Measurements from ENCODE around the gene GAS5. TPM values are rescaled to one million over a fixed set of nuclear protein-coding genes. Genes with fewer than 3 reads are reported as not detected.

The GAS5 gene
- total and polyA plus RNA-seq, 9 of the 15 experiments (the other 6 are each of a cell fraction or from before 2014, with no cell fraction given) = 565 to 1,860 (median 1,006) TPM

- TF ChIP-seq TCFL5 (CRISPR knock-in tag; conservative IDR thresholded peaks at IDR 0.05) (no peak), TBL1XR1 (IDR thresholded peaks at IDR 0.05; ENCODE audit: low read length in 2 of 2) (peak in 1 of 2 experiments; percentile 29; a peak in 1 of 4 replicates), POLR2G (IDR thresholded peaks at IDR 0.05; ENCODE audit: low read depth, low read length) (peak; percentile 33), NCOR1 (IDR thresholded peaks at IDR 0.05) (peak; percentile 7; the same call in 1 of the 2 replicates), POLR2AphosphoS5 (IDR thresholded peaks at IDR 0.05; ENCODE audit: control insufficient read depth, insufficient read depth, low read depth, low read length) (0 out of 2 replicates have a peak, but pooled peaks have one; percentile 16), EWSR1 (IDR thresholded peaks at IDR 0.05; ENCODE audit: borderline replicate concordance, low read depth, partially characterized antibody) (peak; percentile 93), NUFIP1 (IDR thresholded peaks at IDR 0.05; ENCODE audit: partially characterized antibody) (no peak), CREB3 (tag; conservative IDR thresholded peaks at IDR 0.05; ENCODE audit: low read depth) (no peak), ZNF253 (CRISPR knock-in tag; conservative IDR thresholded peaks at IDR 0.05) (0 out of 2 replicates have a peak, but pooled peaks have one; percentile 18), HMG20A (CRISPR knock-in tag; conservative IDR thresholded peaks at IDR 0.05) (no peak), EP300 (IDR thresholded peaks at IDR 0.05; ENCODE audit: low read length) (no peak), ZNF644 (tag; IDR thresholded peaks at IDR 0.05; ENCODE audit: low read depth) (no peak), ERF (CRISPR knock-in tag; IDR thresholded peaks at IDR 0.05) (no peak), ATF3 (IDR thresholded peaks at IDR 0.05) (no peak), ATF3 (CRISPR knock-in tag; conservative IDR thresholded peaks at IDR 0.05) (no peak), JUND (IDR thresholded peaks at IDR 0.05; ENCODE audit: borderline replicate concordance, low read depth, low read length) (no peak), JUND (tag; IDR thresholded peaks at IDR 0.05; ENCODE audit: borderline replicate concordance, low read depth, low read length) (no peak), CEBPB (tag; IDR thresholded peaks at IDR 0.05) (no peak), FOXA3 (CRISPR knock-in tag; conservative IDR thresholded peaks at IDR 0.05 in 1 of 2, IDR thresholded peaks at IDR 0.05 in 1 of 2) (0 out of 4 replicates have a peak, but pooled peaks of 1 of the 2 experiments have one; percentile 5), NFYB (IDR thresholded peaks at IDR 0.05; ENCODE audit: extremely low read depth, insufficient read length) (no peak), LCOR (CRISPR knock-in tag; IDR thresholded peaks at IDR 0.05) (0 out of 2 replicates have a peak, but pooled peaks have one; percentile 6), SOX6 (IDR thresholded peaks at IDR 0.05) (no peak), ELF1 (tag; IDR thresholded peaks at IDR 0.05) (no peak), NR2F6 (CRISPR knock-in tag; IDR thresholded peaks at IDR 0.05) (no peak), PATZ1 (CRISPR knock-in tag; IDR thresholded peaks at IDR 0.05; ENCODE audit: borderline replicate concordance) (0 out of 2 replicates have a peak, but pooled peaks have one; percentile 16), SIRT6 (IDR thresholded peaks at IDR 0.05; ENCODE audit: low read depth, low read length) (no peak), L3MBTL2 (IDR thresholded peaks at IDR 0.05) (no peak)
These were observed 6.1 kb downstream of the GAS5 start (continued) for GRCh38 chr1:173861731-173862145.
